KOPT-K1 (cell line): ENCODE measurements around the gene UMODL1.

Experiments used
- H3K27ac ChIP-seq: fragments of 200-600 bp; sonication (generic); 2 replicates; pipeline ENCODE4 v1.5.1; 2016; ENCODE audit warnings: antibody characterized with exemption, mild to moderate bottlenecking, low read depth, low read length; ENCODE audit not compliant: poor library complexity, severe bottlenecking
- H3K36me3 ChIP-seq: fragments of 200-600 bp; sonication (generic); 2 replicates; pipeline ENCODE4 v1.5.1; 2017; ENCODE audit warnings: antibody characterized with exemption, mild to moderate bottlenecking, low read length, moderate library complexity; ENCODE audit not compliant: insufficient read depth
- H3K9me3 ChIP-seq: fragments of 200-600 bp; sonication (generic); 2 replicates; pipeline ENCODE4 v1.5.1; 2017; ENCODE audit warnings: antibody characterized with exemption, low read length, mild to moderate bottlenecking; ENCODE audit not compliant: insufficient read depth, poor library complexity, severe bottlenecking

UMODL1 gene

GRCh38 chr21:42105476-42106315, 34.6 kb downstream of the UMODL1 start:
- H3K36me3 ChIP-seq: no peaks in the 10 kb centered on the region
- H3K27ac ChIP-seq: no peak overlapping the region
- no peaks in the 10 kb centered on the region for H3K9me3 ChIP-seq

GRCh38 chr21:42106425-42106824, 35.3 kb downstream of the UMODL1 start:
- no peaks in the 10 kb centered on the region for H3K36me3 ChIP-seq
- no peaks in the 10 kb centered on the region for H3K9me3 ChIP-seq
- peak overlapping the region; percentile 84 for H3K27ac ChIP-seq

GRCh38 chr21:42107177-42107880, 36.2 kb downstream of the UMODL1 start:
- Histone ChIP-seq H3K27ac (peak overlapping the region; percentile 84), H3K36me3 (no peaks in the 10 kb centered on the region), H3K9me3 (no peaks in the 10 kb centered on the region)

GRCh38 chr21:42107881-42108553, 36.9 kb downstream of the UMODL1 start:
- Histone ChIP-seq H3K27ac (peak overlapping the region; percentile 84), H3K9me3 (no peaks in the 10 kb centered on the region), H3K36me3 (no peaks in the 10 kb centered on the region)

GRCh38 chr21:42108554-42109340, 37.6 kb downstream of the UMODL1 start:
- H3K36me3 ChIP-seq: no peaks in the 10 kb centered on the region
- H3K27ac ChIP-seq: peak overlapping the region; percentile 84
- no peaks in the 10 kb centered on the region for H3K9me3 ChIP-seq

- Histone ChIP-seq H3K9me3 (no peaks in the 10 kb centered on the region), H3K36me3 (no peaks in the 10 kb centered on the region), H3K27ac (peak overlapping the region; percentile 84)
These were observed 38.4 kb downstream of the UMODL1 start for GRCh38 chr21:42109473-42109872.

GRCh38 chr21:42109873-42110525, 38.9 kb downstream of the UMODL1 start:
- Histone ChIP-seq H3K36me3 (no peaks in the 10 kb centered on the region), H3K9me3 (no peaks in the 10 kb centered on the region), H3K27ac (no peak overlapping the region)

- Histone ChIP-seq H3K9me3 (no peaks in the 10 kb centered on the region), H3K36me3 (no peaks in the 10 kb centered on the region), H3K27ac (no peak overlapping the region)
These were observed 39.8 kb downstream of the UMODL1 start for GRCh38 chr21:42110691-42111469.

GRCh38 chr21:42111470-42111743, 40.3 kb downstream of the UMODL1 start:
- H3K27ac ChIP-seq: no peak overlapping the region
- H3K36me3 ChIP-seq: no peaks in the 10 kb centered on the region
- no peaks in the 10 kb centered on the region for H3K9me3 ChIP-seq

- H3K27ac ChIP-seq: no peak overlapping the region
- no peaks in the 10 kb centered on the region for H3K9me3 ChIP-seq
- H3K36me3 ChIP-seq: no peaks in the 10 kb centered on the region
These were observed 40.7 kb downstream of the UMODL1 start for GRCh38 chr21:42111811-42112210.

GRCh38 chr21:42112238-42112637, 41.1 kb downstream of the UMODL1 start:
- H3K27ac ChIP-seq: no peak overlapping the region
- H3K9me3 ChIP-seq: no peaks in the 10 kb centered on the region
- H3K36me3 ChIP-seq: no peaks in the 10 kb centered on the region

GRCh38 chr21:42112857-42113256, 41.7 kb downstream of the UMODL1 start:
- Histone ChIP-seq H3K9me3 (no peaks in the 10 kb centered on the region), H3K27ac (no peak overlapping the region)

GRCh38 chr21:42113926-42114409, 42.9 kb downstream of the UMODL1 start:
- H3K9me3 ChIP-seq: no peaks in the 10 kb centered on the region
- no peak overlapping the region for H3K27ac ChIP-seq
- no peaks in the 10 kb centered on the region for H3K36me3 ChIP-seq

More at GRCh38 chr21:42112857-42113256, 41.7 kb downstream of the UMODL1 start:
- H3K36me3 ChIP-seq: no peaks in the 10 kb centered on the region

- Histone ChIP-seq H3K27ac (no peak overlapping the region), H3K9me3 (no peaks in the 10 kb centered on the region), H3K36me3 (no peaks in the 10 kb centered on the region)
These were observed 43.5 kb downstream of the UMODL1 start for GRCh38 chr21:42114646-42115045.
